ENCODE measurements around the gene IL1RN.

- TF ChIP-seq CTCF (IDR thresholded peaks at IDR 0.05) (no peak), POLR2A (IDR thresholded peaks at IDR 0.05) (no peak)
Observed at GRCh38 chr2:113104054-113104611, 23.3 kb upstream of the IL1RN start.

Data from uterus (tissue), 2 donors.